GM18951 (cell line): ENCODE measurements around the gene CEACAM21.

Source experiments
- POLR2A ChIP-seq: IDR thresholded peaks from 4 replicates; pipeline ENCODE4 v1.6.1; 2011; ENCODE audit warnings: mild to moderate bottlenecking; ENCODE audit not compliant: insufficient read length, insufficient read depth; ENCODE audit errors: extremely low read depth
- in situ Hi-C: fragments of 300-500 bp; cut with MboI; formaldehyde crosslinking; loops from one replicate; pipeline ENCODE4 v1.12.0; 2022; ENCODE audit warnings: low sequenced_read_pairs, mixed read lengths, inconsistent platforms; ENCODE audit not compliant: unreplicated experiment

Gene CEACAM21

DNA sequence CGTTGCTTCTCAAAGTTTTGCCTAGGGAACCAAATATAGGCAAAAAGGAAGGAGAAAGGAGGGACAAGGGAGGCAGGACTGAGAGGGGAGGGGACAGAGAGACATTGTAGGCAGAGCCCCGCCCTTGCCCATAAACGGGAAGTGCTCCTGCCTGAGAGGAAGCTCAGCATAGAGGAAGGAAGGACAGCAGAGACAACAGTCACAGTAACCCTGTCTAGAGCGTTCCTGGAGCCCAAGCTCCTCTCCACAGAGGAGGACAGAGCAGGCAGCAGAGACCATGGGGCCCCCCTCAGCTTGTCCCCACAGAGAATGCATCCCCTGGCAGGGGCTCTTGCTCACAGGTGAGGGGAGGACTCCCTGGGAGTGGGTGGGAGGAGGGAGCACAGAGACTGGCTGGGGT lies at the start of gene CEACAM21:
TSS of gene CEACAM21 (plus strand) at position 169 of the 400 bp plus-strand sequence. CDS start at position 278, 109 bp downstream.
- TF ChIP-seq POLR2A: peak; percentile 60
- in situ Hi-C loops: no loop called here

GRCh38 chr19:41527089-41527488 lies 48.9 kb upstream of the CEACAM21 start:
- no peak for TF ChIP-seq POLR2A
- in situ Hi-C loops: no loop called here

- TF ChIP-seq POLR2A: no peak
- in situ Hi-C loops: no loop called here
These were observed 47.9 kb upstream of the CEACAM21 start for GRCh38 chr19:41528106-41528505.

DNA sequence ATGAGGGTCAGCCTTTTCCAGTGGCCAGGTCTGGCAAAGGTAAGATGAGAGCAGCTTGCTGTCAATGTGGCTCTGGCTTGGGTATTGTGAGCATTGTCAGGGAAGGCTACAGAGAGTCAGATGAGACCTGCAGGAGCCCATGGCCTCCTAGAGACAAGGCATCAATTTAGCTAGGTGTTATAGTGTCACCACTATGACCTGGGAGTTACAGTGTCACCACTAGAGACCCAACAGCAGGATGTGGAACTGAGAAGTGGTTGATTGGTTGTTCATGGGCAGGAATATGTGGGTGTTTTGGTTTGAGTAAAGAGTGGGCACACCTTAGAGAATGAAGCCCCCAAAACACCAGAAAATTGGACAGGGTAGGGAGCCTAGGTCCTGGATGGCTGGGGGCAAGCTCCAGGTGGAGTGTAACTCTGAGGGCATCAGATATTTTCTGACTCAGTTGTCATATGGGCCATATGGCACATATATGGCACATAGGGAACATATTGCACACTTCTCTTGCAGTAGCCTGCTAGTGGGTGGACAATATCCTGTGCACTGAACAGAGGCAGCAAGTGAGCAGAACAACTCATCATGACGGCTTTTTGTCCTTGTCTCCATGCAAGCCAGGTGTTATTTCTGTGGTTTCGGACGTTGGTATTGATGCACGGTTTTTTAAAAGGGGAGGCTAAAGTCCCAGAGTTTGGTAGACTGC lies 46.3 kb upstream of the CEACAM21 start:
- in situ Hi-C loops: no loop called here
- no peak for TF ChIP-seq POLR2A

DNA sequence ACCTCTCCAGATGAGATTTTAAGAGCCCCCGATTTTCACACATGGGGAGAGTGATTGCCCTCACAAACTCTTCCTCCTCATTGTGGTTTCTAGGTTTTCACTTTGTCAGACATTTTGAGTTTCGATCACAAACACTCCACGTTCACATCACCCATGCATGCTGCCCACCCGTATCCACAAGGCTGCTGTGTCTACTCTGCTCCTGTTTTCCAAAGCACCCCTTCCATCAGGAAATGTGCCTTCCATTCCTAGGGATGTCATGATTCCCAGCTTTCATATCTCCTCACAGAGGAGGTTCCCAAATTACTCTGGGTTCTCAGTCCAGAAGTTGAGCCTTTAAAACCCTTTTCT lies 45.8 kb upstream of the CEACAM21 start:
- in situ Hi-C loops: no loop called here
- no peak for TF ChIP-seq POLR2A

DNA sequence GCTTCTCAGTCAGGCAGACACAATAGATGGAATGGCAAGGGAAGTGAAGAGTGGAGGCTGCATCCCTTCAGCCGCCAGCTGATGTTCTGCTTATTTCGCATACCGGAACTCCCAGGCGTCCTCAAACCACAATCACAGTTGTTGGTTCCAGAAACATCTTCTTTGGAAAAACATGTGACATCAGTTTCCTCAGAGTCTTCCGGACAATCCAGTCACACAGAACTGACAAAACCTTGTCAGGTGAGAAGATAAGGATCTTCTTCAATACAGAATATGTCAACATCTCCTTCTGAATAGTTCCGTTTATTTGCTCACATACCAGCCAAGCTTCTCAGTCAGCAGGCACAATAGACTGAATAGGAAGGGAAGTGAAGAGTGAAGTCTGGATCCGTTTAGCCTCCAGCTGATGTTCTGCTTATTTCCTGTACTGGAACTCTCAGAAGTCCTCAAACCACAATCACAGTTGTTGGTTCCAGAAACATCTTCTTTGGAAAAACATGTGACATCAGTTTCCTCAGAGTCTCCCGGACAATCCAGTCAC lies 45.1 kb upstream of the CEACAM21 start:
- TF ChIP-seq POLR2A: no peak
- in situ Hi-C loops: no loop called here

DNA sequence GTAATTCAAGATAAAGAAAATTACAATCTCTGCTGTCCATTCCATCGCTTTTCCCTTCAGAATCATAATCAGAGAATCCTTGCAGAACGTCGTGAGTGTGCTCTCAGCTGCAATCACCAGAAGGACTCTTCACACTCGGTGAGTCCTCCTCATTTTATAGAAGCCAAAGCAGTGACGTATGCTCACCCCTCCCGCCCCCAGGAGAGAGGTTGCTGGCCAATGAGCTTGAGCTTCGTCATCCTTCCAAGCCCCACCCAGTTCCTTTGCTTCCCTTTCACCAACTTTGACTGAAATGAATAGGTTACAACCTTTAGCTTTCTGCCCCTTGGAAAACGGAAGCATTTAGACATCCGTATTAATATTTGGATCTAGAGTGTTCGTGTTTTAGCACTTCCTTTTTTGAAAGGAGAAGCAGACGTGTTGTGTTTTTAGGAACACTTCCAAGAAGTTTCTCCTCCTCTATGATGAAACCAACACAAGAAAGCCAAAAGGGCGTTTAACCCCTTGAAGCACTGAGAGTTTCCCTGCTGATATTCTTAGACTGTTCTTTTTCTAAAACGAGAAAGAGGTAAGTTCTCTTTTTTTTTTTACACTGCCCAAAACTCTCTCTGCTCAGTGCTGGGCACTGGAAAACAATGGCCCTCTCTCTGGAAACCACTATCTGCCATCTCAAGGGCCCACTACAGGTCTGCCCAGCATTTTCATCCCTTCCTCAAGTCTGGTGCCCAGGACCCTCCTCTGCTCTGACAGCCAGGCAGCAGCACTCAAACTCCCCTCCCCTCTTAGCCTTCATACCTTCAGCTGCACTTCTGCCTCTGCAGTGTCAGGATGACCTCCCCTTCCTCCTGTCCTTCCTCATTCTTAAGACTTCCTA lies 44.3 kb upstream of the CEACAM21 start:
- TF ChIP-seq POLR2A: peak; percentile 72
- in situ Hi-C loops: no loop called here

GRCh38 chr19:41532526-41532925 lies 43.4 kb upstream of the CEACAM21 start:
- in situ Hi-C loops: no loop called here
- TF ChIP-seq POLR2A: no peak

GRCh38 chr19:41533671-41534215 lies 42.2 kb upstream of the CEACAM21 start:
- in situ Hi-C loops: no loop called here
- TF ChIP-seq POLR2A: no peak

DNA sequence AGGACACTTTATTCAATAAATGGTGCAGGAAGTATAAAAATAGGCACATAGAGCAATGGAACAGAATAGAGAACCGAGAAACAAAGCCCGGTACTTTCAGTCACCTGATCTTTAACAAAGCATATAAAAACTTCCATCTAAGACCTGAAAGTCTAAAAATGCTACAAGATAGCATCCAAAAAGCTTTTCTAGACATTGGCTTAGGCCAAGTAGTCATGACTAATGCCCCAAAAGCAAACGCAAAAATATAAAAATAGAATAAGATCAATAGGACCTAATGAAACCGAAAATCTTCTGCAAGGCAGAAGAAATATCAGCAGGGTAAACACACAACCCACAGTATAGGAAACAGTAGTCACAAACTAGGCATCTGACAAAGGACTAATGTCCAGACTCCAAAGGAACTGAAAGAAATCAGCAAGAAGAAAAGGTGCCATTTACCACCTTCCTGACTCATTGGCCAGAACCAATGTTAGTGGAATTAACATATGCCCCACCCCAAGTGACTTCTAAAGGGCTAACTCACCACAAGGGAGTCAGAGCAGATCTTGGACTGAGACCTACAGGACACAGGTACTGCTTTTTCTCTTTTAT lies 40.8 kb upstream of the CEACAM21 start:
- in situ Hi-C loops: no loop called here
- peak; percentile 50 for TF ChIP-seq POLR2A

- TF ChIP-seq POLR2A: no peak
- in situ Hi-C loops: no loop called here
These were observed 38.2 kb upstream of the CEACAM21 start for GRCh38 chr19:41537789-41538188.

DNA sequence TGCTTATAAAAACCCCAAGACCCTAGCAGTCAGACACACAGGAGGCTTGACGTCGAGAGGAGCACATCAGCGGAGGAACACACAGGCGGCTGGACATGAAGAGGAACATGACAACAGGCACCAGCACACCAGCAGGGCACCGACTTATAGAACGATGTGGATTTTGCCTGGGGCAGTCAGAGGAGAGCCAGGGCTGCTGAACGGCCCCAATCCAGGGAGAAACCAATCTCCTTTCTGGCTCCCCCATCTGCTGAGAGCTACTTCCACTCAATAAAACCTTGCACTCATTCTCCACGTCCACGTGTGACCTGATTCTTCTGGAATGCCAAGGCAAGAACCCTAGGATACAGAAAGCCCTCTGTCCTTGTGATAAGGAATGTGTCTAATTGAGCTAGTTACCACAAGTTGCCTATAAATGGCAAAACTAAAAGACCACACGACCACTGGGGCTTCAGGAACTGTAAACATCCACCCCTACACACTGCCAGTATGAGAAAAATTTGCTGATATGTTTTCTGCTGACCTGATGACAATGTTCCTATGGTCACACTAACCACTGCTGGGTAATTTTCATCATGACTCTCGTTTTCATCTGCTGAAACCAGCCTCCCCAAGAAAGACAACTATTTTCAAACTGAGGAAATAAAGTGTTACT lies 35.8 kb upstream of the CEACAM21 start:
- in situ Hi-C loops: no loop called here
- TF ChIP-seq POLR2A: no peak

DNA sequence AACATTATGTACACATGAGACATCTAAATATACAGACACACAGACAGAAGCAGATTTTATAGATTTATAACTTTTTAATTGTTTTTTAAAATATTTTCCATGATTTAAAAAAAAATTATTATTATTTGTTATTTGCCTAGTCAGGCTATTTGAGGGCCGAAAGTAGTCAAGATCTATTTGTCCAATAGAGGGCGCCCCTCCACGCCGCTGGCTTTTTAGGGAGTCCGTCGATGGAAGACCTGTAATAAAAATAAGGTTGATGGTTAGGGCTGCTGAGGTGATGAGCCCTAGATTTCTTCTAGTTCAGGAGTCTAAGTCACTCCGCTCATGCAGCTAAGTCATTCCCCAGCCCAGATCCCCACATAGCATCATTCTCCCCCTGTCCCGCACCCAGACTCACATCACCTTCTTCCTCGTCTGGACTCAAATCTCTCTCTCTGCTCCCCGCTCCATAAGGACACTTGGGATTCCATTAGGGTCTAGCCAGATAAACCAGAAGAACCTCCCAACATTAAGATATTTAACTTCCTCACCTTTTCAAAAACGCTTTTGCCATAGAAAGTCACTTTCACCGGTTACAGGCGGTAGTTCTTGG lies 33.9 kb upstream of the CEACAM21 start:
- in situ Hi-C loops: no loop called here
- no peak for TF ChIP-seq POLR2A

DNA sequence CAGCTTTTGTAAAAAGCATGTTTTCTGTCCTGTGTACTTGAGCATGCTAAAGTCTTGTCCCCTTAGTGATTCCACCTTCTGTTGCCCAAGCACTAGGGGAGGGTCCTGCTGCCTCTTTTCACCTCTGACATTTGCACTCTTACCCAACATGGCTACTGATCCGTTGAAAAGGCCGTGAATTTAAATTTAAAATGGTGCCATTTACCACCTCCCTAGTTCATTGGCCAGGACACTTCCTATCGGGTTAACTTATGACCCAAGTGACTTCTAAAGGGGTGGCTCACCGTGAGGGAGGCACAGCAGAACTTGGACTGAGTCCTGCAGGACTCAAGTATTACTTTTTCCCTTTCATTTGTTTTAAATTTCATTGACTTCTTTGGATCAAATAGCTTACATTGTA lies 33.3 kb upstream of the CEACAM21 start:
- TF ChIP-seq POLR2A: no peak
- in situ Hi-C loops: no loop called here
